ENCODE results near the gene TNPO1.

TNPO1 gene

GRCh38 chr5:72951671-72952468 is 135.4 kb downstream of the TNPO1 start:
- H3K27ac ChIP-seq (ENCODE audit: low read depth, low read length, poor library complexity, severe bottlenecking) = no peak overlapping the region
- peaks cover 18% of the 10 kb centered on the region for H3K4me1 ChIP-seq (ENCODE audit: insufficient read depth, low read length, severe bottlenecking)
- TF ChIP-seq EZH2 (IDR thresholded peaks at IDR 0.05; ENCODE audit: borderline replicate concordance, low read length) = no peak
- no peak overlapping the region for H2AFZ ChIP-seq (ENCODE audit: low read length)
- H4K20me1 ChIP-seq (ENCODE audit: insufficient read depth, low read length) = no peaks in the 10 kb centered on the region
- no peak overlapping the region for H3K9ac ChIP-seq (ENCODE audit: low read length)
- no peak overlapping the region for H3K4me2 ChIP-seq (ENCODE audit: low read length)
- peaks cover 1% of the 10 kb centered on the region; the same call in 1 of the 2 replicates for H3K79me2 ChIP-seq (ENCODE audit: insufficient read depth, low read length)
- no peaks in the 10 kb centered on the region for H3K9me3 ChIP-seq (ENCODE audit: low read length)
- H3K27me3 ChIP-seq (ENCODE audit: insufficient read depth, low read length) = no peaks in the 10 kb centered on the region
- H3K9me2 ChIP-seq (ENCODE audit: low read depth, low read length) = no peaks in the 10 kb centered on the region
- H3K4me3 ChIP-seq (ENCODE audit: low read depth, low read length, poor library complexity, severe bottlenecking) = no peak overlapping the region
- H3F3A ChIP-seq (ENCODE audit: insufficient read depth, low read length) = no peaks in the 10 kb centered on the region
- no peaks in the 10 kb centered on the region for H3K36me3 ChIP-seq (ENCODE audit: insufficient read depth, low read length)

- Histone ChIP-seq H3K4me2 (ENCODE audit: low read length) (no peak overlapping the region), H3K9ac (ENCODE audit: low read length) (no peak overlapping the region), H3K27ac (ENCODE audit: low read depth, low read length, poor library complexity, severe bottlenecking) (no peak overlapping the region)
These were observed 137.9 kb downstream of the TNPO1 start for GRCh38 chr5:72954389-72954788.

GRCh38 chr5:72955143-72955767 is 138.8 kb downstream of the TNPO1 start:
- H3K9ac ChIP-seq (ENCODE audit: low read length) = peak overlapping the region; percentile 56
- TF ChIP-seq CTCF (IDR thresholded peaks at IDR 0.05; ENCODE audit: low read length) = no peak
- TF ChIP-seq EZH2 (IDR thresholded peaks at IDR 0.05; ENCODE audit: borderline replicate concordance, low read length) = no peak
- peaks cover 3% of the 10 kb centered on the region; the same call in 1 of the 2 replicates for H3K79me2 ChIP-seq (ENCODE audit: insufficient read depth, low read length)
- H4K20me1 ChIP-seq (ENCODE audit: insufficient read depth, low read length) = no peaks in the 10 kb centered on the region
- H3K4me3 ChIP-seq (ENCODE audit: low read depth, low read length, poor library complexity, severe bottlenecking) = peak overlapping the region; percentile 69
- no peak overlapping the region for H3K27ac ChIP-seq (ENCODE audit: low read depth, low read length, poor library complexity, severe bottlenecking)
- no peaks in the 10 kb centered on the region for H3F3A ChIP-seq (ENCODE audit: insufficient read depth, low read length)
- no peaks in the 10 kb centered on the region for H3K27me3 ChIP-seq (ENCODE audit: insufficient read depth, low read length)
- no peaks in the 10 kb centered on the region; the same call in 1 of the 2 replicates for H3K36me3 ChIP-seq (ENCODE audit: insufficient read depth, low read length)
- peaks cover 6% of the 10 kb centered on the region; the same call in 1 of the 2 replicates for H3K9me3 ChIP-seq (ENCODE audit: low read length)
- H2AFZ ChIP-seq (ENCODE audit: low read length) = peak overlapping the region; percentile 12; the same call in 1 of the 2 replicates
- peaks cover 24% of the 10 kb centered on the region for H3K4me1 ChIP-seq (ENCODE audit: insufficient read depth, low read length, severe bottlenecking)
- H3K4me2 ChIP-seq (ENCODE audit: low read length) = peak overlapping the region; percentile 75
- H3K9me2 ChIP-seq (ENCODE audit: low read depth, low read length) = no peaks in the 10 kb centered on the region

More at GRCh38 chr5:72954389-72954788, 137.9 kb downstream of the TNPO1 start:
- TF ChIP-seq CTCF (IDR thresholded peaks at IDR 0.05; ENCODE audit: low read length) (no peak), EZH2 (IDR thresholded peaks at IDR 0.05; ENCODE audit: borderline replicate concordance, low read length) (no peak)
- Histone ChIP-seq H3K4me1 (ENCODE audit: insufficient read depth, low read length, severe bottlenecking) (peaks cover 24% of the 10 kb centered on the region), H3K79me2 (ENCODE audit: insufficient read depth, low read length) (peaks cover 3% of the 10 kb centered on the region; the same call in 1 of the 2 replicates), H2AFZ (ENCODE audit: low read length) (no peak overlapping the region), H3F3A (ENCODE audit: insufficient read depth, low read length) (no peaks in the 10 kb centered on the region), H3K9me3 (ENCODE audit: low read length) (peaks cover 6% of the 10 kb centered on the region; the same call in 1 of the 2 replicates), H3K27me3 (ENCODE audit: insufficient read depth, low read length) (no peaks in the 10 kb centered on the region), H3K4me3 (ENCODE audit: low read depth, low read length, poor library complexity, severe bottlenecking) (no peak overlapping the region), H4K20me1 (ENCODE audit: insufficient read depth, low read length) (no peaks in the 10 kb centered on the region), H3K36me3 (ENCODE audit: insufficient read depth, low read length) (no peaks in the 10 kb centered on the region; the same call in 1 of the 2 replicates), H3K9me2 (ENCODE audit: low read depth, low read length) (no peaks in the 10 kb centered on the region)

Measured in OCI-LY1 (cell line).